Sigmoid colon (tissue), 4 donors: ENCODE data around the gene SUGP1.

Experiments
- CTCF ChIP-seq, 4 experiments: fragments of 450-650 bp in 3 of 4; fragments of 200-600 bp in 1 of 4; IDR thresholded peaks; one replicate each; pipeline ENCODE4 v1.5.1; 2016 to 2019; ENCODE audit warnings: antibody characterized with exemption in 4 of 4, mild to moderate bottlenecking in 3 of 4, moderate library complexity in 2 of 4
- EP300 ChIP-seq, 4 donors: sonication (generic); formaldehyde crosslinking; IDR thresholded peaks; one replicate each; pipeline ENCODE4 v1.6.1; 2017; ENCODE audit warnings: antibody characterized with exemption in 4 of 4
- POLR2A ChIP-seq, 2 donors: fragments of 450-650 bp; IDR thresholded peaks; one replicate each; pipeline ENCODE4 v1.6.1; 2016; ENCODE audit warnings: antibody characterized with exemption in 2 of 2, mild to moderate bottlenecking in 2 of 2, moderate library complexity in 2 of 2
- POLR2AphosphoS5 ChIP-seq, 4 donors: sonication (generic); formaldehyde crosslinking; IDR thresholded peaks; one replicate each; pipeline ENCODE4 v1.6.1; 2017; ENCODE audit warnings: antibody characterized with exemption in 4 of 4

DNA sequence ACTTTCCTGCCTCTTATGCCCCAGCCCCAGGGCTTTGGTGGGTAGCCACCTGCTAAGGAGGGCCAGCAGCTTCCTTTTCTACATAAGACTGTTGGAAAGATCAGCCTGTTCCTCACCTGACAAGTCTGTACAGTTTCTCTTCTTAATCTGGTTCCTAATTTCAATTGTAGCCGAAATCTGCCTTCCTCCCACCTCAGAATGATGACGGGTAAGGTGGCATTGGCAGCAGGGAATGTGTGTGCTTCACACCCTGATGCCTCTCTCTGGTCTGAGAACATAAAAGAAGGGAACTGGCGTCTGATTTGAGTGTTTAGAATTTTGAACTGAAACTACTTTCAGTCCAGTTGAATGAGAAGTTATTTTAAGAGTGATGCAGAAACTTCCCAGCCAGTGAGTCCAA lies 16.3 kb upstream of the SUGP1 start:
- no peak for TF ChIP-seq CTCF (IDR thresholded peaks at IDR 0.05)
- no peak for TF ChIP-seq POLR2A (IDR thresholded peaks at IDR 0.05)
- no peak for TF ChIP-seq POLR2AphosphoS5 (IDR thresholded peaks at IDR 0.05)
- no peak for TF ChIP-seq EP300 (IDR thresholded peaks at IDR 0.05)
